ENCODE measurements around the gene WDFY4.

The WDFY4 gene

GRCh38 chr10:48762064-48763042, 77.7 kb downstream of the WDFY4 start:
- no peak overlapping the region for H3K4me3 ChIP-seq (ENCODE audit: low read length)
- no peak for DNase-seq (ENCODE audit: low read depth)
- TF ChIP-seq CTCF (conservative IDR thresholded peaks at IDR 0.05; ENCODE audit: low read depth, low read length): no peak

GRCh38 chr10:48763403-48763965, 78.8 kb downstream of the WDFY4 start:
- no peak for TF ChIP-seq CTCF (conservative IDR thresholded peaks at IDR 0.05; ENCODE audit: low read depth, low read length)
- H3K4me3 ChIP-seq (ENCODE audit: low read length): no peak overlapping the region

GRCh38 chr10:48764486-48764885, 79.8 kb downstream of the WDFY4 start:
- no peak overlapping the region for H3K4me3 ChIP-seq (ENCODE audit: low read length)
- no peak for DNase-seq (ENCODE audit: low read depth)
- TF ChIP-seq CTCF (conservative IDR thresholded peaks at IDR 0.05; ENCODE audit: low read depth, low read length): no peak

More at GRCh38 chr10:48763403-48763965, 78.8 kb downstream of the WDFY4 start:
- DNase-seq (ENCODE audit: low read depth): no peak

GRCh38 chr10:48765039-48765438, 80.4 kb downstream of the WDFY4 start:
- H3K4me3 ChIP-seq (ENCODE audit: low read length): no peak overlapping the region
- TF ChIP-seq CTCF (conservative IDR thresholded peaks at IDR 0.05; ENCODE audit: low read depth, low read length): no peak
- DNase-seq (ENCODE audit: low read depth): no peak

- no peak for TF ChIP-seq CTCF (conservative IDR thresholded peaks at IDR 0.05; ENCODE audit: low read depth, low read length)
- no peak for DNase-seq (ENCODE audit: low read depth)
- H3K4me3 ChIP-seq (ENCODE audit: low read length): no peak overlapping the region
Measured at GRCh38 chr10:48765527-48765926, 80.9 kb downstream of the WDFY4 start.

GRCh38 chr10:48767373-48768143, 82.9 kb downstream of the WDFY4 start:
- DNase-seq (ENCODE audit: low read depth): no peak
- TF ChIP-seq CTCF (conservative IDR thresholded peaks at IDR 0.05; ENCODE audit: low read depth, low read length): no peak
- no peak overlapping the region for H3K4me3 ChIP-seq (ENCODE audit: low read length)

Data from retinal pigment epithelial cell (primary cell).